ENCODE measurements around the gene LDLRAD4. TPM values are rescaled to one million over a fixed set of nuclear protein-coding genes. Genes with fewer than 3 reads are reported as not detected.

Gene LDLRAD4
- total RNA-seq, 1 experiment from 2014 or later: 3.6 TPM

DNA sequence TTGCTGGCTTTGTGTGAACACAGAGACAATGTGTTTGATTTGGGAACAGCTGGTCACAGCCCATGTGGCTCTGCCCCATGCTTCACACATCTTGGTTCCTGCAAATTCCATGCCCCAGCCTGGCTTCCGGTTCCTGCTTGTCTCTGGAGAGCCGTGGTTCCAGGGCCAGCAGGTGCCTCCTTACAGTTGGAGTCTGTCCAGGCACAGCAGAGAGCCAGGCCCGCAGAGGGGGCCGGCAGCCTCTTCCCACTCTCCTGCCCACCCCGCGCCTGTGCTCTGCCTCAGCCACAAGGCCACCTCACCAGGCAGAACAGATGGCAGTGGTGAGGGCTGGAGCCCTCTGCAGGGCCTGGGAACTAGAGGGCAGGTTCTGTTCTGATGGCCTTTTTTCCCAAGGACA is 81.5 kb downstream of the LDLRAD4 start:
- no peaks in the 10 kb centered on the region for H3K27me3 ChIP-seq (replicated peaks; ENCODE audit: insufficient read depth, low read depth, low read length, poor library complexity)
- H3K9me3 ChIP-seq (ENCODE audit: low read depth, low read length, poor library complexity, severe bottlenecking): no peaks in the 10 kb centered on the region
- ChIA-PET CTCF (no interaction called here), POLR2A (ENCODE audit: low non-redundant PET) (no interaction called here)
- no peak overlapping the region for H3K27ac ChIP-seq (ENCODE audit: low read depth, low read length, poor library complexity, severe bottlenecking)
- H3K36me3 ChIP-seq (ENCODE audit: insufficient read depth, low read length, poor library complexity, severe bottlenecking): no peaks in the 10 kb centered on the region
- no peak for DNase-seq (ENCODE audit: low spot score)
- TF ChIP-seq EZH2 (IDR thresholded peaks at IDR 0.05; ENCODE audit: borderline replicate concordance, low read depth, low read length, poor library complexity, severe bottlenecking): no peak
- no peak for TF ChIP-seq CTCF (conservative IDR thresholded peaks at IDR 0.05; ENCODE audit: low read depth, low read length)
- intact Hi-C loops (cut with micrococcal nuclease; ENCODE audit: unreplicated experiment): no loop called here
- peaks cover 10% of the 10 kb centered on the region for H3K4me1 ChIP-seq (ENCODE audit: insufficient read depth, low read length, poor library complexity, severe bottlenecking)
- H3K4me3 ChIP-seq (ENCODE audit: low read depth, low read length, poor library complexity, severe bottlenecking): no peak overlapping the region
- BruUV-seq (replicated peaks): no TSS peak

- POLR2A ChIA-PET (ENCODE audit: low non-redundant PET): no interaction called here
- Histone ChIP-seq H3K4me1 (ENCODE audit: insufficient read depth, low read length, poor library complexity, severe bottlenecking) (peaks cover 10% of the 10 kb centered on the region), H3K36me3 (ENCODE audit: insufficient read depth, low read length, poor library complexity, severe bottlenecking) (no peaks in the 10 kb centered on the region), H3K9me3 (ENCODE audit: low read depth, low read length, poor library complexity, severe bottlenecking) (no peaks in the 10 kb centered on the region), H3K27me3 (replicated peaks; ENCODE audit: insufficient read depth, low read depth, low read length, poor library complexity) (no peaks in the 10 kb centered on the region), H3K27ac (ENCODE audit: low read depth, low read length, poor library complexity, severe bottlenecking) (no peak overlapping the region), H3K4me3 (ENCODE audit: low read depth, low read length, poor library complexity, severe bottlenecking) (no peak overlapping the region)
- TF ChIP-seq CTCF (conservative IDR thresholded peaks at IDR 0.05; ENCODE audit: low read depth, low read length) (no peak), EZH2 (IDR thresholded peaks at IDR 0.05; ENCODE audit: borderline replicate concordance, low read depth, low read length, poor library complexity, severe bottlenecking) (no peak)
- DNase-seq (ENCODE audit: low spot score): no peak
- CTCF ChIA-PET: no interaction called here
- BruUV-seq (replicated peaks): no TSS peak
- intact Hi-C loops (cut with micrococcal nuclease; ENCODE audit: unreplicated experiment): no loop called here
Measured at GRCh38 chr18:13300796-13301195, 82.2 kb downstream of the LDLRAD4 start.

GRCh38 chr18:13302040-13302439 is 83.5 kb downstream of the LDLRAD4 start:
- no peak for DNase-seq (ENCODE audit: low spot score)
- BruUV-seq (replicated peaks): no TSS peak
- H3K9me3 ChIP-seq (ENCODE audit: low read depth, low read length, poor library complexity, severe bottlenecking): no peaks in the 10 kb centered on the region
- TF ChIP-seq CTCF (conservative IDR thresholded peaks at IDR 0.05; ENCODE audit: low read depth, low read length): no peak
- no peak for TF ChIP-seq EZH2 (IDR thresholded peaks at IDR 0.05; ENCODE audit: borderline replicate concordance, low read depth, low read length, poor library complexity, severe bottlenecking)
- POLR2A ChIA-PET (ENCODE audit: low non-redundant PET): no interaction called here
- no peak overlapping the region for H3K4me3 ChIP-seq (ENCODE audit: low read depth, low read length, poor library complexity, severe bottlenecking)
- H3K27me3 ChIP-seq (replicated peaks; ENCODE audit: insufficient read depth, low read depth, low read length, poor library complexity): no peaks in the 10 kb centered on the region
- no peak overlapping the region for H3K27ac ChIP-seq (ENCODE audit: low read depth, low read length, poor library complexity, severe bottlenecking)
- CTCF ChIA-PET: no interaction called here
- peaks cover 10% of the 10 kb centered on the region for H3K4me1 ChIP-seq (ENCODE audit: insufficient read depth, low read length, poor library complexity, severe bottlenecking)
- intact Hi-C loops (cut with micrococcal nuclease; ENCODE audit: unreplicated experiment): no loop called here
- no peaks in the 10 kb centered on the region for H3K36me3 ChIP-seq (ENCODE audit: insufficient read depth, low read length, poor library complexity, severe bottlenecking)

All from A673 (cell line).